Measurements from ENCODE around the gene FGFR3.
"Not testable (repeated sequence)": the region's sequence is repeated elsewhere in the genome, so short reads cannot be mapped to it uniquely, and the experiment has no call there.

The FGFR3 gene

DNA sequence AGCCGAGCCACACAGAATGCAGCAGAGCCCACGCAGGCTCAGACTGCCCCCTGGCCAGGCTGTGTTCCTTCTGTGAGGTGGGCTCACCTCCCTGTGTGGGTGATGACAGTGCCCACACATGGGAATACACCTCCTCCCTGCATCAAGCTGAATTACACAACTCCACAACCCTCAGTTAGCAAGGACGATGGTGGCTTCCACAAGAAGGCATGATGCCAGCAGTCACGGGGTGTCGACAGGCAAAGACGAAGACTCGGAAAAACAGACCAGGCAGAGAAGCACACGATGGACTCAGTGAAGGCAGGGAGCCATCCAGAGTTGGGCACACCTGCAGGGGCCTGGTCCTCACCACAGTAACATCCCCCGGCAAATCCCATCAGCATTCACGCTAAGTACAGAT lies 50.8 kb downstream of the FGFR3 start:
- Histone ChIP-seq H4K20me1 (ENCODE audit: insufficient read depth, low read length) (no peaks in the 10 kb centered on the region), H3K4me2 (ENCODE audit: low read depth, low read length) (no peak overlapping the region), H3K9ac (ENCODE audit: low read length) (no peak overlapping the region), H3F3A (ENCODE audit: insufficient read depth, low read length) (no peaks in the 10 kb centered on the region), H3K27me3 (replicated peaks; ENCODE audit: insufficient read depth, low read length) (no peaks in the 10 kb centered on the region), H3K9me3 (replicated peaks; ENCODE audit: insufficient read depth, low read length) (no peaks in the 10 kb centered on the region), H3K79me2 (ENCODE audit: low read length) (peaks cover 64% of the 10 kb centered on the region), H3K9me2 (replicated peaks; ENCODE audit: insufficient read depth, low read length) (no peaks in the 10 kb centered on the region), H3K36me3 (replicated peaks; ENCODE audit: insufficient read depth, low read length) (0 out of 2 replicates have a peak, but pooled peaks cover 5% of the 10 kb centered on the region), H3K27ac (ENCODE audit: low read length) (no peak overlapping the region), H3K4me3 (ENCODE audit: low read length) (no peak overlapping the region), H2AFZ (ENCODE audit: low read length) (no peak overlapping the region), H3K4me1 (ENCODE audit: low read length) (no peaks in the 10 kb centered on the region)
- no peak for DNase-seq
- no peak for TF ChIP-seq EZH2 (optimal IDR thresholded peaks at IDR 0.05; ENCODE audit: low read depth, low read length)
- TF ChIP-seq, protein P1, sequence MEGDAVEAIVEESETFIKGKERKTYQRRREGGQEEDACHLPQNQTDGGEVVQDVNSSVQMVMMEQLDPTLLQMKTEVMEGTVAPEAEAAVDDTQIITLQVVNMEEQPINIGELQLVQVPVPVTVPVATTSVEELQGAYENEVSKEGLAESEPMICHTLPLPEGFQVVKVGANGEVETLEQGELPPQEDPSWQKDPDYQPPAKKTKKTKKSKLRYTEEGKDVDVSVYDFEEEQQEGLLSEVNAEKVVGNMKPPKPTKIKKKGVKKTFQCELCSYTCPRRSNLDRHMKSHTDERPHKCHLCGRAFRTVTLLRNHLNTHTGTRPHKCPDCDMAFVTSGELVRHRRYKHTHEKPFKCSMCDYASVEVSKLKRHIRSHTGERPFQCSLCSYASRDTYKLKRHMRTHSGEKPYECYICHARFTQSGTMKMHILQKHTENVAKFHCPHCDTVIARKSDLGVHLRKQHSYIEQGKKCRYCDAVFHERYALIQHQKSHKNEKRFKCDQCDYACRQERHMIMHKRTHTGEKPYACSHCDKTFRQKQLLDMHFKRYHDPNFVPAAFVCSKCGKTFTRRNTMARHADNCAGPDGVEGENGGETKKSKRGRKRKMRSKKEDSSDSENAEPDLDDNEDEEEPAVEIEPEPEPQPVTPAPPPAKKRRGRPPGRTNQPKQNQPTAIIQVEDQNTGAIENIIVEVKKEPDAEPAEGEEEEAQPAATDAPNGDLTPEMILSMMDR (IDR thresholded peaks at IDR 0.05; ENCODE audit: low read length): no peak
- TF ChIP-seq EZH2phosphoT487 (IDR thresholded peaks at IDR 0.05; ENCODE audit: low read length): no peak

DNA sequence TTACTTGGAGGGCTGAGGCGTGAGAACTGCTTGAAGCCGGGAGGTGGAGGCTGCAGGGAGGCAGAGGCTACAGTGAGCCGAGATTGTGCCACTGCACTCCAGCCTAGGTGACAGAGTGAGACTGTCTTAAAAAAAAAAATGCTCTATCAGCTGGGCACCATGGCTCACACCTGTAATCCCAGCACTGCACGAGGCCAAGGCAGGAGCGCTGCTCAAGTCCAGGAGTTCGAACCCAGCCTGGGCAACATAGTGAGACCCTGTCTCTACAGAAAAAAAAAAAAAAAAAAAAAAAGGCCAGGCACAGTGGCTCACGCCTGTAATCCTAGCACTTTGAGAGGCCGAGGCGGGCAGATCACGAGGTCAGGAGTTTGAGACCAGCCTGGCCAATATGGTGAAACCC lies 51.5 kb downstream of the FGFR3 start:
- DNase-seq; H3K4me3 ChIP-seq (ENCODE audit: low read length); H3F3A ChIP-seq (ENCODE audit: insufficient read depth, low read length); H3K27ac ChIP-seq (ENCODE audit: low read length); H3K4me2 ChIP-seq (ENCODE audit: low read depth, low read length); H3K9me3 ChIP-seq (replicated peaks; ENCODE audit: insufficient read depth, low read length); H3K4me1 ChIP-seq (ENCODE audit: low read length); H3K9ac ChIP-seq (ENCODE audit: low read length); H3K36me3 ChIP-seq (replicated peaks; ENCODE audit: insufficient read depth, low read length); H3K9me2 ChIP-seq (replicated peaks; ENCODE audit: insufficient read depth, low read length); H2AFZ ChIP-seq (ENCODE audit: low read length); H3K27me3 ChIP-seq (replicated peaks; ENCODE audit: insufficient read depth, low read length); H4K20me1 ChIP-seq (ENCODE audit: insufficient read depth, low read length): not testable (repeated sequence)
- peaks cover 64% of the 10 kb centered on the region for H3K79me2 ChIP-seq (ENCODE audit: low read length)

DNA sequence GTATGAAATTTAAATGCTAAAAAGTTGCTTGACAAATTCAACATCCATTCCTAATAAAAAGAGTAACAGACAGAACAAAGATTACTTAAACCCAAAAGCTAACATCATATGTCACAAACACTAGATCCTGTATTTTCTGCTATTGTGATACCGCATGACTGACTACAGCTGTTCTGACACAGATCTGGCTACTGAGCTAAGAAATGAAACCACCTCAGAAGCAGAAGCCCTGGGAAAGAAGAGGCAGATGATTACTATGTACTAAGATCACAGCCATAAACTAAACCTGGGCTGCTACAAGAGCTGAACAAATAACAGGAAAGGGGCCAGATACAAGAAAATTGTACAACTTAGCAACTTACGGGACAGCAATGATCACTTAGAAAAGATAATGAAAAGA lies 53.5 kb downstream of the FGFR3 start:
- Histone ChIP-seq H3K4me1 (ENCODE audit: low read length) (no peaks in the 10 kb centered on the region), H3F3A (ENCODE audit: insufficient read depth, low read length) (no peaks in the 10 kb centered on the region), H3K36me3 (replicated peaks; ENCODE audit: insufficient read depth, low read length) (no peaks in the 10 kb centered on the region), H3K9me3 (replicated peaks; ENCODE audit: insufficient read depth, low read length) (no peaks in the 10 kb centered on the region), H3K9ac (ENCODE audit: low read length) (no peak overlapping the region), H3K4me3 (ENCODE audit: low read length) (no peak overlapping the region), H3K9me2 (replicated peaks; ENCODE audit: insufficient read depth, low read length) (no peaks in the 10 kb centered on the region), H3K27me3 (replicated peaks; ENCODE audit: insufficient read depth, low read length) (no peaks in the 10 kb centered on the region), H4K20me1 (ENCODE audit: insufficient read depth, low read length) (no peaks in the 10 kb centered on the region), H3K27ac (ENCODE audit: low read length) (no peak overlapping the region), H3K4me2 (ENCODE audit: low read depth, low read length) (no peak overlapping the region), H2AFZ (ENCODE audit: low read length) (no peak overlapping the region), H3K79me2 (ENCODE audit: low read length) (peaks cover 76% of the 10 kb centered on the region)
- TF ChIP-seq, protein P1 (IDR thresholded peaks at IDR 0.05; ENCODE audit: low read length): no peak
- TF ChIP-seq EZH2phosphoT487 (IDR thresholded peaks at IDR 0.05; ENCODE audit: low read length) (no peak), EZH2 (optimal IDR thresholded peaks at IDR 0.05; ENCODE audit: low read depth, low read length) (no peak)
- DNase-seq: no peak

DNA sequence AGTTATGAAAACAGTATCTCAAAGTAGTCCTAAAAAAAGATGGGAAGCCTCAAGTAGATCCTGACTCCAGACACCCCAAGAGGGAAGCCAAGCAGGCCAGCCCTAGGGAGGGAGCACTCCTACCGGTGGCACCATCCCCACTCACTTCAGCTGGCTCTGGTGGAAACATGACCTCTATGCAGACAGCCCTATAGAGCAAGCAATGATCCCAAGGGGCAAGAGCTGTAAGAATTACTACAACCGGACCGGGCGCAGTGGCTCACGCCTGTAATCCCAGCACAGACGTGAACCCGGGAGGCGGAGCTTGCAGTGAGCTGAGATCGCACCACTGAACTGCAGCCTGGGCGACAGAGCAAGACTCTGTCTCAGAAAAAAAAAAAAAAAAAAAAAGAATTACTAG lies 57.2 kb downstream of the FGFR3 start:
- Histone ChIP-seq H3K9me2 (replicated peaks; ENCODE audit: insufficient read depth, low read length) (no peaks in the 10 kb centered on the region), H3K27ac (ENCODE audit: low read length) (no peak overlapping the region), H3K4me2 (ENCODE audit: low read depth, low read length) (no peak overlapping the region), H3K79me2 (ENCODE audit: low read length) (peaks cover 80% of the 10 kb centered on the region), H3F3A (ENCODE audit: insufficient read depth, low read length) (no peaks in the 10 kb centered on the region), H3K27me3 (replicated peaks; ENCODE audit: insufficient read depth, low read length) (no peaks in the 10 kb centered on the region), H4K20me1 (ENCODE audit: insufficient read depth, low read length) (peaks cover 4% of the 10 kb centered on the region; the same call in 1 of the 2 replicates), H3K9ac (ENCODE audit: low read length) (no peak overlapping the region), H3K36me3 (replicated peaks; ENCODE audit: insufficient read depth, low read length) (no peaks in the 10 kb centered on the region), H3K4me3 (ENCODE audit: low read length) (no peak overlapping the region), H3K4me1 (ENCODE audit: low read length) (no peaks in the 10 kb centered on the region; the same call in 1 of the 2 replicates), H3K9me3 (replicated peaks; ENCODE audit: insufficient read depth, low read length) (no peaks in the 10 kb centered on the region), H2AFZ (ENCODE audit: low read length) (no peak overlapping the region)
- DNase-seq: no peak
- TF ChIP-seq EZH2phosphoT487 (IDR thresholded peaks at IDR 0.05; ENCODE audit: low read length) (no peak), EZH2 (optimal IDR thresholded peaks at IDR 0.05; ENCODE audit: low read depth, low read length) (no peak)
- TF ChIP-seq, protein P1 (IDR thresholded peaks at IDR 0.05; ENCODE audit: low read length): no peak
